SK-N-SH treated with all-trans-retinoic acid at 6 μM for 48 hours (cell line): Measurements from ENCODE around the gene POLG.

Experiments
- ARNTL ChIP-seq: fragments of 450-650 bp; formaldehyde crosslinking; IDR thresholded peaks from 2 replicates; pipeline ENCODE4 v1.5.0; 2020; ENCODE audit warnings: low read depth, mild to moderate bottlenecking, moderate library complexity, borderline replicate concordance
- BACH2 ChIP-seq: fragments of 250-450 bp; sonication (Bioruptor Pico); IDR thresholded peaks from 2 replicates; pipeline ENCODE4 v1.9.0; 2021; ENCODE audit warnings: mild to moderate bottlenecking, borderline replicate concordance
- CSDC2 ChIP-seq: fragments of 250-450 bp; sonication (Bioruptor Pico); IDR thresholded peaks from 2 replicates; pipeline ENCODE4 v1.5.0; 2020; ENCODE audit warnings: mild to moderate bottlenecking, moderate library complexity
- GLIS3 ChIP-seq: fragments of 250-450 bp; sonication (Bioruptor Pico); IDR thresholded peaks from 2 replicates; pipeline ENCODE4 v1.5.0; 2020; ENCODE audit warnings: mild to moderate bottlenecking, moderate library complexity
- PATZ1 ChIP-seq: fragments of 250-450 bp; sonication (Bioruptor Pico); IDR thresholded peaks from 2 replicates; pipeline ENCODE4 v1.8.0; 2020; ENCODE audit warnings: mild to moderate bottlenecking, moderate library complexity, borderline replicate concordance
- RARB ChIP-seq: fragments of 250-450 bp; sonication (Bioruptor Pico); IDR thresholded peaks from 2 replicates; pipeline ENCODE4 v1.8.0; 2021; ENCODE audit warnings: mild to moderate bottlenecking, moderate library complexity
- SNAI2 ChIP-seq: fragments of 250-450 bp; sonication (Bioruptor Pico); IDR thresholded peaks from 2 replicates; pipeline ENCODE4 v1.5.0; 2020; ENCODE audit warnings: mild to moderate bottlenecking, moderate library complexity
- TOX ChIP-seq: fragments of 250-450 bp; sonication (Bioruptor Pico); IDR thresholded peaks from 2 replicates; pipeline ENCODE4 v1.8.0; 2021; ENCODE audit warnings: mild to moderate bottlenecking, moderate library complexity, borderline replicate concordance
- TF ChIP-seq, protein P1 (sequence below): fragments of 250-450 bp; sonication (Bioruptor Pico); IDR thresholded peaks from 2 replicates; pipeline ENCODE4 v1.5.1; 2020; ENCODE audit warnings: low read depth, mild to moderate bottlenecking, moderate library complexity
- TF ChIP-seq, protein P2 (sequence below): fragments of 250-450 bp; sonication (Bioruptor Pico); IDR thresholded peaks from 2 replicates; pipeline ENCODE4 v1.8.0; 2021; ENCODE audit warnings: low read depth, mild to moderate bottlenecking, moderate library complexity, borderline replicate concordance

GRCh38 chr15:89307791-89308190 is 26.8 kb downstream of the POLG start:
- TF ChIP-seq RARB (CRISPR knock-in tag) (no peak), BACH2 (CRISPR knock-in tag) (no peak), PATZ1 (CRISPR knock-in tag) (no peak), TOX (CRISPR knock-in tag) (no peak), GLIS3 (CRISPR knock-in tag) (no peak), CSDC2 (CRISPR knock-in tag) (no peak), ARNTL (CRISPR knock-in tag) (no peak), SNAI2 (CRISPR knock-in tag) (no peak)
- TF ChIP-seq, protein P1, sequence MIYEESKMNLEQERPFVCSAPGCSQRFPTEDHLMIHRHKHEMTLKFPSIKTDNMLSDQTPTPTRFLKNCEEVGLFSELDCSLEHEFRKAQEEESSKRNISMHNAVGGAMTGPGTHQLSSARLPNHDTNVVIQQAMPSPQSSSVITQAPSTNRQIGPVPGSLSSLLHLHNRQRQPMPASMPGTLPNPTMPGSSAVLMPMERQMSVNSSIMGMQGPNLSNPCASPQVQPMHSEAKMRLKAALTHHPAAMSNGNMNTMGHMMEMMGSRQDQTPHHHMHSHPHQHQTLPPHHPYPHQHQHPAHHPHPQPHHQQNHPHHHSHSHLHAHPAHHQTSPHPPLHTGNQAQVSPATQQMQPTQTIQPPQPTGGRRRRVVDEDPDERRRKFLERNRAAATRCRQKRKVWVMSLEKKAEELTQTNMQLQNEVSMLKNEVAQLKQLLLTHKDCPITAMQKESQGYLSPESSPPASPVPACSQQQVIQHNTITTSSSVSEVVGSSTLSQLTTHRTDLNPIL (CRISPR knock-in tag): no peak
- TF ChIP-seq, protein P2, sequence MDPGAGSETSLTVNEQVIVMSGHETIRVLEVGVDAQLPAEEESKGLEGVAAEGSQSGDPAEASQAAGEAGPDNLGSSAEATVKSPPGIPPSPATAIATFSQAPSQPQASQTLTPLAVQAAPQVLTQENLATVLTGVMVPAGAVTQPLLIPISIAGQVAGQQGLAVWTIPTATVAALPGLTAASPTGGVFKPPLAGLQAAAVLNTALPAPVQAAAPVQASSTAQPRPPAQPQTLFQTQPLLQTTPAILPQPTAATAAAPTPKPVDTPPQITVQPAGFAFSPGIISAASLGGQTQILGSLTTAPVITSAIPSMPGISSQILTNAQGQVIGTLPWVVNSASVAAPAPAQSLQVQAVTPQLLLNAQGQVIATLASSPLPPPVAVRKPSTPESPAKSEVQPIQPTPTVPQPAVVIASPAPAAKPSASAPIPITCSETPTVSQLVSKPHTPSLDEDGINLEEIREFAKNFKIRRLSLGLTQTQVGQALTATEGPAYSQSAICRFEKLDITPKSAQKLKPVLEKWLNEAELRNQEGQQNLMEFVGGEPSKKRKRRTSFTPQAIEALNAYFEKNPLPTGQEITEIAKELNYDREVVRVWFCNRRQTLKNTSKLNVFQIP (CRISPR knock-in tag): no peak
